Suprapubic skin (tissue), 4 donors: ENCODE data around the gene TMED3. TPM values are rescaled to one million over a fixed set of nuclear protein-coding genes. Genes with fewer than 3 reads are reported as not detected.

Source experiments
- DNase-seq, 2 donors: peaks; one replicate each; pipeline ENCODE4 v3.0.0-alpha.2; 2019; ENCODE audit warnings: low spot score in 2 of 2
- H3K27ac ChIP-seq: fragments of 200-600 bp; sonication (generic); one replicate; pipeline ENCODE4 v1.5.1; 2019
- H3K27me3 ChIP-seq: fragments of 200-600 bp; sonication (generic); one replicate; pipeline ENCODE4 v1.5.1; 2019
- H3K36me3 ChIP-seq: fragments of 200-600 bp; sonication (generic); one replicate; pipeline ENCODE4 v1.5.1; 2019
- H3K4me1 ChIP-seq: fragments of 200-600 bp; sonication (generic); one replicate; pipeline ENCODE4 v1.5.1; 2019
- H3K4me3 ChIP-seq: fragments of 200-600 bp; sonication (generic); one replicate; pipeline ENCODE4 v1.5.1; 2019; ENCODE audit warnings: mild to moderate bottlenecking
- H3K9me3 ChIP-seq: fragments of 200-600 bp; sonication (generic); one replicate; pipeline ENCODE4 v1.5.1; 2019
- EP300 ChIP-seq: sonication (generic); formaldehyde crosslinking; IDR thresholded peaks from one replicate; pipeline ENCODE4 v1.6.1; 2017; ENCODE audit warnings: antibody characterized with exemption
- POLR2A ChIP-seq, 2 donors: fragments of 450-650 bp; IDR thresholded peaks; one replicate each; pipeline ENCODE4 v1.6.1; 2017; ENCODE audit warnings: antibody characterized with exemption in 2 of 2, mild to moderate bottlenecking in 2 of 2, moderate library complexity in 2 of 2
- POLR2AphosphoS5 ChIP-seq, 3 donors: sonication (generic); formaldehyde crosslinking; IDR thresholded peaks; one replicate each; pipeline ENCODE4 v1.6.1; 2017; ENCODE audit warnings: antibody characterized with exemption in 3 of 3
- WGBS: methylation state at CpG from one replicate; pipeline ENCODE4 v1.1.5; 2018; 5-methylcytosine and 5-hydroxymethylcytosine counted together
- total RNA-seq, 4 donors: library from RNA; depleted of rRNA; stranded (reverse); fragments of >200 nt; gene quantifications; one replicate each; pipeline ENCODE4 v1.1.0, GENCODE V29; 2016
- TF ChIP-seq, protein P1 (sequence below), 2 donors: fragments of 200-600 bp in 1 of 2; fragments of 450-650 bp in 1 of 2; sonication (generic) in 1 of 2; IDR thresholded peaks; one replicate each; pipeline ENCODE4 v1.5.1; 2016 to 2019; ENCODE audit warnings: antibody characterized with exemption in 2 of 2, mild to moderate bottlenecking in 1 of 2, moderate library complexity in 1 of 2

The TMED3 gene
- 100 to 1,000 TPM in 3 of 4 donors, 10 to 100 TPM in 1; 62.6 to 154 (median 127) TPM for total RNA-seq

DNA sequence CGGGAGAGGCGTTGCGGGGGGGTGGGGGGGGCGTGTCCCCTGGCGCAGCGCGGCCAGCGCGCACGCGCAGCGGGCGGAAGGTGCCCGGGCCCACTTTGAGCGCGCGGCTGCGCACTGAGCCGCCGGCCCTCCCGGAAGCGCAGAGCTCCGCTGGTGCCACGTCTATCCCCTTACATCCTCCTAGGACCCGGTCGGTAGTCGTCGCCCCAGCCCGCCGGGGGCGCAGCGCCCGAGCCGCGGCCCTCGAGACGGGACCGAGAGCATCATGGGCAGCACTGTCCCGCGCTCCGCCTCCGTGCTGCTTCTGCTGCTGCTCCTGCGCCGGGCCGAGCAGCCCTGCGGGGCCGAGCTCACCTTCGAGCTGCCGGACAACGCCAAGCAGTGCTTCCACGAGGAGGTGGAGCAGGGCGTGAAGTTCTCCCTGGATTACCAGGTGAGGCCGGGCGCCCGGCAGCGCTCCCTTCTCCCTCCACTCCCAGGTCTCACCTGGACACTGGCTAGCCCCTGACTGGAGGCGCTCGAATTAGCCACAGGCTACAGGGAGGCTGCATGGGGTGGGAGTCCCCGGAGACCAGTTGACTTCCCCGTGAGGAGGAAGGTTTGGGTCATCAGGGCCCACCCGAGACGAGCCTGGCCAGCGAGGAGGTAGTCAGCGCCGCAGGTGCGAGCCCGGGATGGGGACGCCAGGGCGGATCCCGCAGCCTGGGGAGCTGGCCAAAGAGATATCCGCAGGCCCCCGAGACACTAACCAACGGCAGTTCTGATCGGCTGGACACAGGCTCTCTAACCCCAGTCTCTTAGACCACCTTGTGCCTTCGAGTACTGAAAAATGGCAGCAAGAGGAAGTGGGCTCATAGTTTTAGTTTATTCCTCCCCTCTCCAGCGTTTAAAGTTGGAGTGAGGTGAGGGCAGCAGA is at the start of gene TMED3:
TSS of gene TMED3 (plus strand) at position 128 of the 916 bp plus-strand sequence. CDS start at position 266, 138 bp downstream.
- Histone ChIP-seq H3K36me3 (peaks cover 28% of the 10 kb centered on the region), H3K27ac (peak within 1 kb of the TSS; percentile 62), H3K9me3 (no peaks in the 10 kb centered on the region), H3K4me1 (peaks cover 53% of the 10 kb centered on the region), H3K4me3 (peak within 1 kb of the TSS; percentile 90), H3K27me3 (peaks cover 3% of the 10 kb centered on the region)
- TF ChIP-seq EP300 (no peak), POLR2AphosphoS5 (IDR thresholded peaks at IDR 0.05) (no peak), POLR2A (IDR thresholded peaks at IDR 0.05) (no peak)
- TF ChIP-seq, protein P1, sequence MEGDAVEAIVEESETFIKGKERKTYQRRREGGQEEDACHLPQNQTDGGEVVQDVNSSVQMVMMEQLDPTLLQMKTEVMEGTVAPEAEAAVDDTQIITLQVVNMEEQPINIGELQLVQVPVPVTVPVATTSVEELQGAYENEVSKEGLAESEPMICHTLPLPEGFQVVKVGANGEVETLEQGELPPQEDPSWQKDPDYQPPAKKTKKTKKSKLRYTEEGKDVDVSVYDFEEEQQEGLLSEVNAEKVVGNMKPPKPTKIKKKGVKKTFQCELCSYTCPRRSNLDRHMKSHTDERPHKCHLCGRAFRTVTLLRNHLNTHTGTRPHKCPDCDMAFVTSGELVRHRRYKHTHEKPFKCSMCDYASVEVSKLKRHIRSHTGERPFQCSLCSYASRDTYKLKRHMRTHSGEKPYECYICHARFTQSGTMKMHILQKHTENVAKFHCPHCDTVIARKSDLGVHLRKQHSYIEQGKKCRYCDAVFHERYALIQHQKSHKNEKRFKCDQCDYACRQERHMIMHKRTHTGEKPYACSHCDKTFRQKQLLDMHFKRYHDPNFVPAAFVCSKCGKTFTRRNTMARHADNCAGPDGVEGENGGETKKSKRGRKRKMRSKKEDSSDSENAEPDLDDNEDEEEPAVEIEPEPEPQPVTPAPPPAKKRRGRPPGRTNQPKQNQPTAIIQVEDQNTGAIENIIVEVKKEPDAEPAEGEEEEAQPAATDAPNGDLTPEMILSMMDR (IDR thresholded peaks at IDR 0.05), result no peak
- DNase-seq, result no peak
- WGBS, result 2% methylated on average over 28 of the region's 76 CpGs

DNA sequence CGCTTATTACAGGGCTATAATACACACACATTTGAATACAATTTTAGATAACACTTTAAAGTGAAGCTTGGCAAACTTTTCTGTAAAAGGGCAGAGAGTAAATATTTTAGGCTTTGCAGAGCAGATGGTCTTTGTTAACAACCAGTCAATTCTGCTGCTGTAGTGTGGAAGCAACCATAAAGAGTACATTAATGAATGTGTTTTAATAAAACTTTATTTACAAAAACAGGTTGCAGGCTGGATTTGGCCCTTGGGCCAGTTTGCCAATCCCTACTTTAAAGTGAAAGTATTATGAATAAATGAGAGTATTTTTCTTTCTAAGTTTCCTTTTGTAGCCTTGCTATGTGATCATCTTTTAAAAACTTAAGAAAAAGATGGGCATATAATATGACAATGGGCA is 49.1 kb upstream of the TMED3 start:
- H3K27me3 ChIP-seq, result peaks cover 4% of the 10 kb centered on the region
- TF ChIP-seq EP300, result no peak
- no peak for TF ChIP-seq POLR2AphosphoS5 (IDR thresholded peaks at IDR 0.05)
- TF ChIP-seq, protein P1 (IDR thresholded peaks at IDR 0.05), result no peak
- TF ChIP-seq POLR2A (IDR thresholded peaks at IDR 0.05), result no peak
- WGBS, result 88% methylated on average over 1 of the region's 1 CpG
- no peak for DNase-seq
- H3K27ac ChIP-seq, result no peak overlapping the region
- no peaks in the 10 kb centered on the region for H3K4me1 ChIP-seq
- no peaks in the 10 kb centered on the region for H3K36me3 ChIP-seq
- no peak overlapping the region for H3K4me3 ChIP-seq
- no peaks in the 10 kb centered on the region for H3K9me3 ChIP-seq

DNA sequence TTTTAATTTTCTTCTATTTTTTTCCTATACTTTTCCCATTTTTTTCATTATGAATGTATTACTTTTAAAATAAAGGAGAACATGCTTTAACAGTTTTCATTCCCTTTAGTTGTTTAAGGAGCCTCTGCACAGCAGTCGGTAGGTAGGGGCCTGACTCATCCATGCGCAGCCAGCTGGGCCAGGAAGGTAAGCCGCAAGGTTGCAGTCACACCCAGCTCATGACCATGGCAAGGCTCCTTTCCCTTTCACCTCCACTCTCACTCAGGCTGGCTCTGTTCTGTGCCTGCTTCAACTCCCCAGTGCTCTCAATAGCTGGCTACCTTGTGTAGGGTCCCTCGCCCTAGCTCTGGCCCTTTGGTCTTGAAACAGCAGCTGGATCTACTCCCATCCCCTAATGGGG is 45.7 kb upstream of the TMED3 start:
- no peak for DNase-seq
- Histone ChIP-seq H3K36me3 (no peaks in the 10 kb centered on the region), H3K27ac (no peak overlapping the region)

DNA sequence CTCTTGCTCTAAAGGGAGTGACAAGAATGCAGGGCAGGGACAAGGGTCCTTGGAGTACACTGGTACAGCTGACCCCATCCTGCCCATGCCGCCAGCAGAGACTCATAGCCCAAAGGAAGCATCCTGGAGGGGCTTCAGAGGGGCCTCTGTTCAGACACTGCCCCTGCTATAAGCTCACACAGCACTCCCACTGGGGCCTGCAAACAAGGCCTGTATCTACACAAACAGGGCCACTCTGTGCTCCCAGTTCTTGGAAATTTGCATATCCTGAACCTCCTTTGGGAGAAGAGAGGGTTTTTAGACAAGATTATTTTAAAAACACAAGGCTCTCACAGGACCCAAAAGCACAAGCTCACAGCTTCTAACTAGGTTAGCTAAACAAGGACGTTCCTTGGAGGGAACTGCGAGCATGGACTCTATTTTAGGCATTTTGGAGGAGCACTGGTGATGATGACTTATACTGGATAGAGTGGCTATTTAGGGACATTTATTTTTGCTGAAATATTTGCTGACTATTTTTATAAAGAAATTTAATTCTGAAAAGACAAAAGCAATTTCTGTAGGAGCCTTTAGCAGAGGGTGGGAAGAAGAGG is 44.8 kb upstream of the TMED3 start:
- TF ChIP-seq EP300 (no peak), POLR2AphosphoS5 (IDR thresholded peaks at IDR 0.05) (no peak), POLR2A (IDR thresholded peaks at IDR 0.05) (no peak)
- TF ChIP-seq, protein P1 (IDR thresholded peaks at IDR 0.05), result no peak
- H3K27me3 ChIP-seq, result peaks cover 8% of the 10 kb centered on the region
- H3K36me3 ChIP-seq, result no peaks in the 10 kb centered on the region
- no peaks in the 10 kb centered on the region for H3K9me3 ChIP-seq
- no peak for DNase-seq
- H3K4me1 ChIP-seq, result no peaks in the 10 kb centered on the region
- no peak overlapping the region for H3K27ac ChIP-seq
- 66% methylated on average over 3 of the region's 3 CpGs for WGBS
- no peak overlapping the region for H3K4me3 ChIP-seq

More for the DNA sequence above, 45.7 kb upstream of the TMED3 start:
- WGBS, result 46% methylated on average over 4 of the region's 4 CpGs
- Histone ChIP-seq H3K4me3 (no peak overlapping the region), H3K9me3 (no peaks in the 10 kb centered on the region), H3K27me3 (peaks cover 12% of the 10 kb centered on the region), H3K4me1 (no peaks in the 10 kb centered on the region)
- TF ChIP-seq, protein P1 (IDR thresholded peaks at IDR 0.05), result no peak
- no peak for TF ChIP-seq EP300
- no peak for TF ChIP-seq POLR2A (IDR thresholded peaks at IDR 0.05)
- TF ChIP-seq POLR2AphosphoS5 (IDR thresholded peaks at IDR 0.05), result no peak
